B cell (primary cell): ENCODE results near the gene EEF1A2. TPM values are rescaled to one million over a fixed set of nuclear protein-coding genes. Genes with fewer than 3 reads are reported as not detected.

ENCODE experiments used
- ATAC-seq: fragments of 200-7000 bp; cut with Tn5 transposase; one replicate; pipeline ENCODE4 v1.10.0; 2021; ENCODE audit warnings: low read depth, mild to moderate bottlenecking, moderate number of reproducible peaks, moderate library complexity
- CTCF ChIA-PET: fragments of 350-600 bp; sonication (Branson Sonifier 250); formaldehyde crosslinking; loops from one replicate; lab custom pipeline; 2021; ENCODE audit warnings: antibody characterized with exemption, inconsistent platforms; lab: Charles Lee
- POLR2A ChIA-PET: fragments of 350-600 bp; sonication (Branson Sonifier 250); formaldehyde crosslinking; loops from one replicate; lab custom pipeline; 2021; ENCODE audit warnings: antibody characterized with exemption; lab: Charles Lee
- DNase-seq: peaks from one replicate; pipeline ENCODE4 v3.0.0; 2013
- H2AFZ ChIP-seq: 2 replicates; pipeline ENCODE4 v1.6.1; 2012; ENCODE audit warnings: mild to moderate bottlenecking, low read depth, low read length; ENCODE audit not compliant: insufficient read depth, poor library complexity, severe bottlenecking
- H3K27ac ChIP-seq, 2 donors: 1 replicate in 1 of 2; 2 replicates in 1 of 2; pipeline ENCODE4 v1.5.1; 2012 to 2013; ENCODE audit warnings: low read length in 2 of 2, mild to moderate bottlenecking in 2 of 2, moderate library complexity in 1 of 2
- H3K27me3 ChIP-seq, 4 experiments: fragments of 200-600 bp in 1 of 4; sonication (generic) in 1 of 4; replicated peaks in 1 of 4; 1 replicate in 2 of 4; 2 replicates in 2 of 4; pipeline versions ENCODE4 v1.6.1 to v1.7.0; 2013 to 2016; ENCODE audit warnings: low read length in 3 of 4, mild to moderate bottlenecking in 2 of 4, mixed read lengths in 1 of 4, moderate library complexity in 1 of 4; ENCODE audit not compliant: insufficient read depth in 4 of 4, control insufficient read depth in 3 of 4; ENCODE audit errors: control extremely low read depth in 1 of 4
- H3K36me3 ChIP-seq, 2 experiments: replicated peaks in 1 of 2; 1 replicate in 1 of 2; 2 replicates in 1 of 2; pipeline versions ENCODE4 v1.6.1 to v1.7.1; 2013; ENCODE audit warnings: low read length in 1 of 2; ENCODE audit not compliant: insufficient read depth in 2 of 2, control insufficient read depth in 1 of 2; ENCODE audit errors: control extremely low read depth in 1 of 2, extremely low read depth in 1 of 2
- H3K4me1 ChIP-seq, 2 donors: fragments of 200-600 bp in 1 of 2; sonication (generic) in 1 of 2; 1 replicate in 1 of 2; 2 replicates in 1 of 2; pipeline versions ENCODE4 v1.5.1 to v1.6.1; 2013 to 2017; ENCODE audit warnings: low read length in 2 of 2; ENCODE audit not compliant: control insufficient read depth in 2 of 2, insufficient read depth in 2 of 2
- H3K4me2 ChIP-seq: replicated peaks from 2 replicates; pipeline ENCODE3; 2012; ENCODE audit warnings: mild to moderate bottlenecking, low read depth, low read length; ENCODE audit not compliant: poor library complexity, severe bottlenecking
- H3K4me3 ChIP-seq, 5 experiments: fragments of 200-600 bp in 1 of 5; sonication (generic) in 1 of 5; 1 replicate in 3 of 5; 2 replicates in 2 of 5; pipeline versions ENCODE4 v1.5.1 to v1.7.0; 2011 to 2016; ENCODE audit warnings: low read length in 4 of 5, mild to moderate bottlenecking in 4 of 5, low read depth in 2 of 5, control low read depth in 1 of 5, moderate library complexity in 1 of 5; ENCODE audit not compliant: insufficient read depth in 1 of 5; ENCODE audit errors: control extremely low read depth in 1 of 5, extremely low read depth in 1 of 5
- H3K79me2 ChIP-seq: fragments of 200-600 bp; sonication (generic); one replicate; pipeline ENCODE4 v1.6.0; 2016; ENCODE audit warnings: low read length; ENCODE audit not compliant: control insufficient read depth, insufficient read depth
- H3K9ac ChIP-seq: fragments of 200-600 bp; sonication (generic); 2 replicates; pipeline ENCODE4 v1.6.1; 2017; ENCODE audit warnings: mild to moderate bottlenecking, low read length, moderate library complexity
- H3K9me3 ChIP-seq, 3 donors: one replicate each; pipeline versions ENCODE4 v1.6.1 to v1.7.1; 2013; ENCODE audit warnings: low read length in 2 of 3; ENCODE audit not compliant: control insufficient read depth in 2 of 3, insufficient read depth in 1 of 3; ENCODE audit errors: control extremely low read depth in 1 of 3
- H4K20me1 ChIP-seq: 2 replicates; pipeline ENCODE4 v1.6.0; 2012; ENCODE audit warnings: mild to moderate bottlenecking, low read length; ENCODE audit not compliant: insufficient read depth, control insufficient read depth, poor library complexity, severe bottlenecking
- H3K27ac Mint-ChIP-seq: one replicate; pipeline ENCODE4 v1.8.0; 2021; ENCODE audit warnings: mixed read lengths
- H3K27me3 Mint-ChIP-seq: one replicate; pipeline ENCODE4 v1.8.0; 2021; ENCODE audit warnings: mixed read lengths
- H3K4me1 Mint-ChIP-seq: one replicate; pipeline ENCODE4 v1.8.0; 2021; ENCODE audit warnings: mixed read lengths
- H3K4me3 Mint-ChIP-seq: one replicate; pipeline ENCODE4 v1.8.0; 2021; ENCODE audit warnings: mixed read lengths
- H3K9me3 Mint-ChIP-seq: one replicate; pipeline ENCODE4 v1.8.0; 2022; ENCODE audit warnings: mixed read lengths; ENCODE audit not compliant: insufficient read depth
- EZH2 ChIP-seq: IDR thresholded peaks from 2 replicates; pipeline ENCODE4 v1.6.1; 2012; ENCODE audit warnings: borderline replicate concordance, low read depth, mild to moderate bottlenecking, moderate library complexity, low read length; ENCODE audit not compliant: insufficient read depth, poor library complexity, severe bottlenecking
- WGBS: methylation state at CpG from one replicate; pipeline ENCODE4 v1.1.5; 2013; ENCODE audit warnings: missing lambda C conversion rate; ENCODE audit not compliant: insufficient coverage; 5-methylcytosine and 5-hydroxymethylcytosine counted together
- intact Hi-C: fragments of 100-400 bp; cut with micrococcal nuclease; formaldehyde crosslinking; loops from one replicate; pipeline ENCODE4 v1.10.0; 2022
- polyA plus RNA-seq: library from polyadenylated mRNA; depleted of rRNA; stranded (reverse); fragments of >200 nt; gene quantifications from 2 replicates; pipeline ENCODE4 v1.2.3, GENCODE V29; 2012
- total RNA-seq, 2 donors: library from RNA; stranded (reverse); fragments of 120-200 nt in 1 of 2; gene quantifications; 1 replicate in 1 of 2; 2 replicates in 1 of 2; pipeline versions ENCODE4 v1.2.3 to v1.2.4, GENCODE V29; 2013 to 2022
- TF ChIP-seq, protein P1 (sequence below): fragments of 200-600 bp; IDR thresholded peaks from one replicate; pipeline ENCODE4 v1.8.0; 2022; ENCODE audit warnings: antibody characterized with exemption, mild to moderate bottlenecking

The EEF1A2 gene
- total and polyA plus RNA-seq, 2 donors (not counting 1 experiment from before 2014, with no cell fraction given): 2.2 to 2.9 TPM

- H3K9me3 Mint-ChIP-seq: no peaks in the 10 kb centered on the region
- no peaks in the 10 kb centered on the region for H4K20me1 ChIP-seq
- no peak overlapping the region for H3K4me3 ChIP-seq
- ATAC-seq (no peak), DNase-seq (no peak)
- no peak overlapping the region for H3K4me2 ChIP-seq
- POLR2A ChIA-PET: no interaction called here
- no peak overlapping the region for H3K9ac ChIP-seq
- WGBS: 58% methylated on average over 20 of the region's 22 CpGs
- H3K27me3 ChIP-seq: peaks cover 0 to 12% (median 0%) of the 10 kb centered on the region in 4 experiments
- TF ChIP-seq, protein P1, sequence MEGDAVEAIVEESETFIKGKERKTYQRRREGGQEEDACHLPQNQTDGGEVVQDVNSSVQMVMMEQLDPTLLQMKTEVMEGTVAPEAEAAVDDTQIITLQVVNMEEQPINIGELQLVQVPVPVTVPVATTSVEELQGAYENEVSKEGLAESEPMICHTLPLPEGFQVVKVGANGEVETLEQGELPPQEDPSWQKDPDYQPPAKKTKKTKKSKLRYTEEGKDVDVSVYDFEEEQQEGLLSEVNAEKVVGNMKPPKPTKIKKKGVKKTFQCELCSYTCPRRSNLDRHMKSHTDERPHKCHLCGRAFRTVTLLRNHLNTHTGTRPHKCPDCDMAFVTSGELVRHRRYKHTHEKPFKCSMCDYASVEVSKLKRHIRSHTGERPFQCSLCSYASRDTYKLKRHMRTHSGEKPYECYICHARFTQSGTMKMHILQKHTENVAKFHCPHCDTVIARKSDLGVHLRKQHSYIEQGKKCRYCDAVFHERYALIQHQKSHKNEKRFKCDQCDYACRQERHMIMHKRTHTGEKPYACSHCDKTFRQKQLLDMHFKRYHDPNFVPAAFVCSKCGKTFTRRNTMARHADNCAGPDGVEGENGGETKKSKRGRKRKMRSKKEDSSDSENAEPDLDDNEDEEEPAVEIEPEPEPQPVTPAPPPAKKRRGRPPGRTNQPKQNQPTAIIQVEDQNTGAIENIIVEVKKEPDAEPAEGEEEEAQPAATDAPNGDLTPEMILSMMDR: no peak
- no peak for TF ChIP-seq EZH2
- CTCF ChIA-PET: no interaction called here
- H3K79me2 ChIP-seq: no peaks in the 10 kb centered on the region
- no peak overlapping the region for H3K27ac Mint-ChIP-seq
- H2AFZ ChIP-seq: no peak overlapping the region
- peaks cover 31% of the 10 kb centered on the region for H3K27me3 Mint-ChIP-seq
- peaks cover 7 to 12% of the 10 kb centered on the region in 2 donors for H3K4me1 ChIP-seq
- peaks cover 0 to 10% (median 0%) of the 10 kb centered on the region in 3 donors for H3K9me3 ChIP-seq
- no peak overlapping the region for H3K27ac ChIP-seq
- H3K4me1 Mint-ChIP-seq: peaks cover 8% of the 10 kb centered on the region
- intact Hi-C loops: no loop called here
- no peak overlapping the region for H3K4me3 Mint-ChIP-seq
- H3K36me3 ChIP-seq: no peaks in the 10 kb centered on the region
These were observed 37.6 kb downstream of the EEF1A2 start for GRCh38 chr20:63461104-63461763.

DNA sequence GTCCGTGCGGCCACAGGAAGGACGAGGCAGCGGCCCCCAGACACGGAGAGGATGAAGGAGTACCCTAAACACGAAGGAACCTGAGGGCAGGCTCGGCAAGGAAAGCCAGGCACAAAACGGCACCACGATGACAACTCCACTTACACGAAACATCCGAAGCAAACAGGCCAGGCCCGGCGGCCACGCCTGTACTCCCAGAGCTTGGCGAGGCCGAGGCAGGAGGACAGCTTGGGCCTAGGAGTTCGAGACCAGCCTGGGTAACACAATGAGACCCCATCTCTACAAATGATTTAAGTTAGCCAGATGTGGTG lies 39.9 kb downstream of the EEF1A2 start:
- no peak overlapping the region for H3K27ac Mint-ChIP-seq
- WGBS: 94% methylated on average over 17 of the region's 17 CpGs
- H3K4me3 Mint-ChIP-seq: no peak overlapping the region
- TF ChIP-seq, protein P1: no peak
- no peak for TF ChIP-seq EZH2
- Histone ChIP-seq H3K4me3 (no peak overlapping the region), H3K27ac (no peak overlapping the region), H3K4me1 (peaks cover 7 to 14% of the 10 kb centered on the region in 2 donors), H3K4me2 (no peak overlapping the region), H4K20me1 (no peaks in the 10 kb centered on the region), H3K9ac (no peak overlapping the region), H3K27me3 (peaks cover 0 to 18% (median 5%) of the 10 kb centered on the region in 4 experiments), H2AFZ (no peak overlapping the region), H3K9me3 (peaks cover 0 to 10% (median 0%) of the 10 kb centered on the region in 3 donors), H3K36me3 (no peaks in the 10 kb centered on the region), H3K79me2 (no peaks in the 10 kb centered on the region)
- intact Hi-C loops: no loop called here
- DNase-seq (no peak), ATAC-seq (no peak)
- H3K9me3 Mint-ChIP-seq: no peaks in the 10 kb centered on the region
- ChIA-PET CTCF (no interaction called here), POLR2A (no interaction called here)
- H3K27me3 Mint-ChIP-seq: peaks cover 31% of the 10 kb centered on the region
- H3K4me1 Mint-ChIP-seq: peaks cover 11% of the 10 kb centered on the region
